GM13977 (cell line): Measurements from ENCODE around the gene ELL3.

Experiments
- DNase-seq: peaks from one replicate; pipeline ENCODE4 v3.0.0; 2012; ENCODE audit warnings: low spot score
- CTCF ChIP-seq: IDR thresholded peaks from 2 replicates; pipeline ENCODE4 v1.5.1; 2012; ENCODE audit warnings: mild to moderate bottlenecking, control low read depth; ENCODE audit not compliant: insufficient read depth; ENCODE audit errors: extremely low read depth, missing control alignments
- in situ Hi-C: fragments of 300-500 bp; cut with MboI; formaldehyde crosslinking; loops from one replicate; pipeline ENCODE4 v1.12.0; 2022; ENCODE audit warnings: low sequenced_read_pairs, low pct_unique_long_range_greater_than_20kb, mixed read lengths, inconsistent platforms; ENCODE audit not compliant: unreplicated experiment

The ELL3 gene

DNA sequence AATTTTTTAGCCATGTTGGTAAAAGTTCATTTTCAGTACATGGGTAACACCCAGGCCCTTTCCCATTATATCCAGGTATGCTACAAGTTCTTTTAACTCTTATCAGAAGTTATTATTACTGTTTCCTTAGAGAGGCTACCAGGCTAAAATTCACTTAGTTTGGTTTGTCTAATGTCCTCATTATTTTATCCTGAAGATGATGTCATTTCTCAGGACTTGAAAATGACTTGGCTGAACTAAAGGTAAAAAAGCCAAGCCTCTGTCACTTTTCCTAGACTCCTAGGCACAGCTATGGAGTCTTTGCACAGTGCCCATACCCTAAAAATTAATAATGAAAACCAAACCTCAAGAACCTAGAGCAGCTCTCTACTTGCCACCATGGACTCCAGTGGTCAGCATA, 4.1 kb downstream of the ELL3 start:
- no peak for DNase-seq
- no peak for TF ChIP-seq CTCF
- in situ Hi-C loops, result no loop called here

- TF ChIP-seq CTCF, result no peak
- DNase-seq, result no peak
- in situ Hi-C loops, result no loop called here
Measured at GRCh38 chr15:43771816-43772215, 5.0 kb downstream of the ELL3 start.

DNA sequence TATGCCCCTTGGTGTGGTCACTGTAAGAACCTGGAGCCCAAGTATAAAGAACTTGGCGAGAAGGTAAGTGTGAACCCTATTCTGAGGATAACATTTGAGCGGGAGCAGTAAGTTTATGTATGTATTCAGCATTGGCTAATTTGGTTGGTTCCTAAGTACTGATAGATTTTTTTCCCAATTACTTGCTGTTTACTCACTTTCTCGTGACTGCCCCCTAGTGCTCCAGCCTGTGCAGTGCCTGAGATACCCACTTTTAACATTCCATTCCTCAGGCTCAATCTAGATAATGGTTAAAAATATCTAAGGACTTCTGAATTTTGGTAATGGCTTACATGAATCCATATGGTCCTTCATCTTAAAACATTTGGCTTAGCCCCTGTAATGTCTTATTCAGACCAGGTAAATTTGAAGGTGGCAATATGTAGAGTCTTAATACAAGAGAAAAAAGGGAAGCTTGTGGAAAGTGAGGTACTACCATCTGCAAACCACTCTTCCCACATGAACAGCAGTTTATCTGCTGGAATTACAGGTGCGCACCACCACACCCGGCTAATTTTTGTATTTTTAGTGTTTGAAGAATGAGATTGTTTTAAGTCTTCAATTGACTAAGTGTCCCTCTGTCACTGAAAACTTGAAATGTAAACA, 7.1 kb downstream of the ELL3 start:
- in situ Hi-C loops, result no loop called here
- DNase-seq, result peak; percentile 40
- peak; percentile 84 for TF ChIP-seq CTCF

DNA sequence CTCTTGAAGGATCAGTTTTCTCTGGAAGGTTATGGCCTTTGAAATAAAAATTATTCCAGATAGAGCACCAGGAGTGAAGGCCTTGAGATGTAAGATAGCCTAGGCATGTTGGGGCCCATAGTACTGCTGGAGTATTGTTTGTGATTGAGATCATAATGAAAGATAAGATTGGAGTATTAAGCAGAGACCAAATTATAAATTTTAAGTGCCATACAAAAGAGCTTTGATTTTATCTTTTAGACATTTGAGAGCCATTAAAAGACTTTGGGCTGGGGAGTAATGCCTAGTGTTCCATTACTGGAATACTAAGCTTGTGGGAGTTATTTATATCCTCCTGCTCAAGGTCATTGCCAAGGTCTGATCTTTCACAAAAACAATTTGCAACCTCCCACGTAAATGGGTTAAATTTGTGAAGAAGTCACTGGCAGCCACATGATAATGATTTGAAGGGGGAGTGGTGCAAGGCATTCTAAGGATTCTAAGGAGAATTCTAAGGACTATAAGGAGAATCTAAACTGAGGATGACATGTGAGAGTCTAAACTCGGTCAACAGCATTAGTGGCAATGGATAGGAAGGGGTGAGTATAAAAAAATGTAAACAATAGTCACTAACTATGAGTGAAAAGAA, 12.8 kb downstream of the ELL3 start:
- TF ChIP-seq CTCF, result no peak
- in situ Hi-C loops, result no loop called here
- DNase-seq, result no peak

- DNase-seq, result no peak
- TF ChIP-seq CTCF, result no peak
- in situ Hi-C loops, result no loop called here
Measured at GRCh38 chr15:43762824-43763223, 13.9 kb downstream of the ELL3 start.

DNA sequence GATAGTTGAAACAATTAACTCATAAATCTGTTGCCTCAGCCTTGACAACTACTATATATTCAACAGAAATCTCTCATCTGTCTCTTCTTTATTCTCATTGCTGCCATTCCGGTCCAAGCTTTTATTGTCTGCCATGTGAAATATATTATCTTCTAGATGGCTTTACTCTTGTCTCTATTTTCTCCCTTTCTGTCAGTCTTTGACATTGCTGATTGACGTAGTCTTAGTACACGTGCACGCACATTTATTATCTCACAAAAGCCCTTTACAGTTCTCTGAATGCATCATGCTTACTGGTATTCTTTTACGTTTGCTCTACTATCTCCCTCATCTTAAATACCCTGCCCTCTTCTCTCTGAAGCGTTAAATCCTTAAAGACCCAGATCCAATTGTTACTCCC, 24.9 kb downstream of the ELL3 start:
- in situ Hi-C loops, result no loop called here
- no peak for TF ChIP-seq CTCF
- no peak for DNase-seq
